Measurements from ENCODE around the gene SYT9.
"Not testable (repeated sequence)": the region's sequence is repeated elsewhere in the genome, so short reads cannot be mapped to it uniquely, and the experiment has no call there.

SYT9 gene

DNA sequence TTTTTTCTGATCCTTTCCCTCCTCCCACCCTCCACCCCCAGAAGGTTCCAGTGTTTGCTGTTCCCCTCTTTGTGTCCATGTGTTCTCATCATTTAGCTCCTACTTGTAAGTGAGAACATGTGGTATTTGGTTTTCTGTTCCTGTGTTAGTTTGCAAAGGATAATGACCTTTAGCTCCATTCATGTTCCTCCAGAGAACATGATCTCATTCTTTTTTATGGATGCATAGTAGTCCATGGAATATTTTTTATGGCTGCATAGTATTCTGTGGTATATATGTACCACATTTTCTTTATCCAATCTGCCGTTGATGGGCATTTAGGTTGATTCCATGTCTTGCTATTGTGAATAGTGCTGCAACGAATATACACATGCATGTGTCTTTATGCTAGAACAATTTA lies 83.7 kb downstream of the SYT9 start:
- in situ Hi-C loops (cut with MboI; ENCODE audit: low sequenced_read_pairs) = not testable (repeated sequence)

DNA sequence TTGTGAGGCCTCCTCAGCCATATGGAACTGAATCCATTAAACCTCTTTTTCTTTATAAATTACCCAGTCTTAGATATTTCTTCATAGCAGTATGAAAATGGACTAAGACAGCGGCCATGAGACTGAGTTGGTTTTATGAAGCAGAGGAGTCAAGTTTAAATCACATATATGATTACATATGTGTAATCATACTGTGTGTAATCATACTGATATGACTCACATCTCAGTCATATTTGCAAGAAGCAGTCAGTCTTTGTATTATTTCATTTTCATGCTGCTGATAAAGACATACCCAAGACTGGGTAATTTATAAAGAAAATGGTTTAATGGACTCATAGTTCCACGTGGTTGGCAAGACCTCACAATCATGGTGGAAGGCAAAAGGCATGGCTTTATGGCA lies 89.8 kb downstream of the SYT9 start:
- in situ Hi-C loops (cut with MboI; ENCODE audit: low sequenced_read_pairs) = no loop called here

DNA sequence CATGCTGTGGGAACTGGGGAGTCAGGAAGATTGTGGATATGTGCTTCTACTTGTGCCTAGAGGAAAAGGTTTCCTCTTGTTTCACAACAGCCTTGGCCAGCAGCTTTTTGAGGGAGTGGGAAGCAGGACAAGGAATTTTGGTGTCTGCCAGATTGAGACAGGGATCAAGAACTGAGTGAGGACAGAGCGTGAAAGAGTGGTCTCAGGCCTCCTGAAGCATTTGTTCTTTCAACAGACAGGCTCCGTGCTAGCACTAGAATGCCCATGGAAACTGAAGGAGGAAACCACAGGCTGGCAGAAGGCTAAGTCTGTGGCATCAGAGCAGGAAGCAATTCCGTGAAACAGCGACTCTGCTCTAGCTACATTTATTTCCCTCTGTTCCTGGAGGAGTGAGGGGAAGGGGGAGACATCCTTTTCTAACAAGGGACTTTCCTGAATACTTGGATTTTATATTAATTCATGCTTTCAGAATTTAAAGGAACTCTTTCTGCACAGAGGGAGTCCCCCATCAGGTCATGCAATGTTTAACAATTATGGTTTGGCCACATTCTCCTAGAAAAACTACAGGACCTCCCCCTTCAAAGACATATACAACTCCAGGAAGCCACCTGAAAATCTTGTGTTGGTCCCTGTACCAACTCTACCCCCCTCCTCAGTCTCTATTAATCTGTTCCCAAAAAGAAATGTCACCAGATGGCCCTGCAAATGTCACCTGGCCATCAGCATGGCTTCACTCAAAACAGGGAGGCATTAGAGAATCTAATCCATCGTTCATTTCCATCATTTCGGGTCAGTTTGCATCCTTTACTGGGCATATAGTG lies 96.1 kb downstream of the SYT9 start:
- in situ Hi-C loops (cut with MboI; ENCODE audit: low sequenced_read_pairs) = no loop called here

DNA sequence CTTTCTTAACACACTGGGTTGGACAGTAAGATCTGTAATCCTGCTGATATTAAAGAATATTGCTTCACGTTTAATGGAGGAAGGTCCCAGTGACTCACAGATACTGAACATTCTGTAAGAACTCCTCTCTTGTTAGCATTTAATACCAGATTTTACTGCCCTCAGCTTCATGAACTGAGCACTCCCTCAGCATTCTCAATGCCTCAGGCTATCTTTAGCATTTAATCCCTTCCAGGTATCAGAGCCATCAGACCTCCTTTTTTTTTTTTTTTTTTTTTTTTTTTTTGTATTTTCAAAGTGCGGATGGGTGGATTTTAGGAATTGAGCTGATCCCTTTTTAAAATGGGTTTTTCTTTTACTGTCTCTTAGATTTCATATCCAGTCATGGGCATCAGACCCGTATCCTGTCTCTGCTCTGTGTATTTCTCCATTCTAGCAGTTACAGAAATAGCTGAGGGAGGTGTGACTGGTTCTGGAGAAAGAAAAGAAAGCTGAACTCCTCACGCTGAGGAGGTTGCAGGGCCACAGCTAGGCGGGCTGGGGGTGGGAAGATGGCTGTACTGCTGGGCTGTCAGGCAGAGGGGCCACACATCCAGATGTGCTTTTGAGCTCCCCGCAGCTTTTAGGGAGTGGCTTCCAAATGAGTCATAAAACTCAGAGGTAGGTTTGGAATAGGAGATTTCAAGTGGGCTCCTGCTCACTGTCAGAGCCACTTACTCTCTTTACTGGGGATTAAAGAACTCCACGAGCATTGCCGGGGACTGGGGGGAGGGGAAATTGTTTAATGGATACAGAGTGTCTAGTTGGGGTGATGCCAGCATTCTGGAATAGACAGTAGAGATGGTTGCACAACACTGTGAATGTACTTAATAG lies 97.0 kb downstream of the SYT9 start:
- in situ Hi-C loops (cut with MboI; ENCODE audit: low sequenced_read_pairs) = no loop called here

DNA sequence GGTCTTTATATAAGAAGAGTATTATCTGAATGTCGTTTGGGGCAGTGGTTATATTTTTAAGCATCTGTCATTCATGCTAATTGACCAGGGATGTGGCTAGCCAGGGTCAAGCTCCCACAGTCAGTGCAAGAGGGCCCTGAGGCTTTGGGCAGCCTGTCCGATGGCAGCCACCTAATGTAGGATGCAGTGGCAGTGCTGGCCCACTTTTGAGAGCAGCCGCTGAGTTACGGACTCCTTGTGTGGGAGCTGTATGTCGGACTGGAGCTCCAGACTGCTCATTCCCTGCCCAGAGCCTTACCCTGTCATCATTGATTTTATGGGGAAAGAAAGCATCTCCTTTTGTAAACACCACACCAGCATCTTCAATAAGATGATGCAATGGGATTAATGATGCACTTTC lies 99.5 kb downstream of the SYT9 start:
- in situ Hi-C loops (cut with MboI; ENCODE audit: low sequenced_read_pairs) = no loop called here

DNA sequence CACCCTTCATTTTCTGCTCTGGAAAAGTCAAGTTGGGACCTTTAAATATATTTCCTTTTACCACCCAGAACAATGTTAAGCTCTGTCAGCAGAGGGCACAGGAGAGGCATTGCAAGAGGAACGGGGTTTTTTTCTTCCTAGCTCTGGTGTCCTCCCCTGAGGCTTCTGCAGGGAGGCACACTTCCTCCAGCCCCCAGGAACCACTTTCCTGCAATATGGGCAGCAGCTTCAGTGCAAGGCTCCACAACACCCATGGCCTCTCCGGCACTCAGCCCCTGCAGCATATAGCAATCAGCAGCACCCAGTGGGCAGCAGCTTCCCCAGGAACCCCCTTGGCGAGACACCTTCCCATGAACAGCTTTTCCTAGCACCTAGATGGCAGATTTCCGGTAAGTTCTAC lies 101.4 kb downstream of the SYT9 start:
- in situ Hi-C loops (cut with MboI; ENCODE audit: low sequenced_read_pairs) = no loop called here

DNA sequence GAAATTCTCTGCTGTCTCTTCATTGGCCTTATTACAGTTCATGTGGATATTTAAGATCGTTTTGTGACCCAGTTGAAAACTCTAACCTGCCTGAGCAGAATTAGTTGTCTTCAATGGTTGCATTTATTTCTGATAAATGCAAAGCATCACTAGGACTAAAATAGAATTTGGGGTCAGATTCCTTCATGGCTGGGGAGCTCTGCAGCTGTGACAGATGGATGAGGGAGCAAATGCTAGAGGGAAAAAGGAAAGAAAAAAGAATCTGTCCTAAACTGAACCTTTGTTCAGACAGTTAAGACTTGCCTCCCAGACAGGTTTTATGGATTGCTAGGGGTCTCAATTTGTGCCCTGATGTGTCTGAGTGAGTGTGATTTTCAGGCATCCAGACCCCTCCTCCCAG lies 113.0 kb downstream of the SYT9 start:
- in situ Hi-C loops (cut with MboI; ENCODE audit: low sequenced_read_pairs) = no loop called here

DNA sequence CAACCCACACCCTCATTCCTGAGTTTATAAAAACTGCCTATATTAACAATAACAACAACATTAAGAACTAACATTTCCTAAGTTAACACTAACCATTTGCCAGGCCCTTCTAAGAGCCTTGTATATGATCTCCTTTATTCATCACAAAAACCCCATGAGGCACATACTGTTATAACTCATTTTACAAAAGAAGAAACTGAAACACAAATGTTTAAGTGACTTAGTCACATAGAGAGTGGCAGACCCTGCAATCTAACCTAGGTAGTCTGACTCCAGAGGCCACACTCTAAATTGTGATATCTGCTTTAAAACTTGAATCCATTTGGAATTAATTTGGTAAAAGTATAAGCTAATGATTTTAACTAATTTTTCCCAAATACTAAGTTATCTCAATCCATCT lies 116.1 kb downstream of the SYT9 start:
- in situ Hi-C loops (cut with MboI; ENCODE audit: low sequenced_read_pairs) = no loop called here

DNA sequence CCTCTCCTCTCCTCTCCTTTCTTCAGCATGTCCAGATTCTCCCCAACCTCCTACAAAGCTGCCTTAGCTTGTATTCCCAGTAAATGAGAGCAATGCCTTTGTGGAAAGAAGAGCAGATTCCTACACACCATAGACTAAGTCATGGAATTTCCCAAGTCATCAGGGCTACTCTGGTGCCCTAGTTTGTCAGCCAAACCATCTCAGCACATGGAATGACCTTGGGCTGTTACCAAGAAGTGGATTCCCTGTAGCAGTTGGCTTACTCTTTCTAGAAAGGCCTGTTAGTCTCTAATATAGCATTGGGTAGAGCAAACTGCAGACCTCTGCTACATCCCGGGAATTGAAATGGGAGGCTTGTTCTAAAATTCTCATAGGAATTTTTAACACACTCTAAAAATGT lies 124.7 kb downstream of the SYT9 start:
- in situ Hi-C loops (cut with MboI; ENCODE audit: low sequenced_read_pairs) = no loop called here

DNA sequence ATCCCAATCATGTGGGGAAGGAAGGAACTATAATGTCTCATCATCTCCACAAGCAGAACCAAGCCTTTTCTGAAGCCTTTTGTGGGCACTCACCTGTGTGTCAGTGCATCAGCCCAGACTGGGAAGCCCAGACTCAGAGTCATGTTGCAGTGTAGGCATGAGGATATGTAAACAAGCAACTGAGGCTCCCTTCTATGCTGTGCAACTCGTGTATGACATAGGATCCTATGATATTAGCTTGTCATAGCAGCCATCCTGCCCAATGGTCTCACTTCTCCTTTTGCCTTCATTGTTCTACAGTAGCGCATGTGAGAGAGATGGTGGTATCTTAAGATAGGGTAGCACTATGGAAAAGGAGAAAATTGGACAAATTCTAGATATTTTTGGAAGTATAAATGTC lies 130.2 kb downstream of the SYT9 start:
- in situ Hi-C loops (cut with MboI; ENCODE audit: low sequenced_read_pairs) = no loop called here

DNA sequence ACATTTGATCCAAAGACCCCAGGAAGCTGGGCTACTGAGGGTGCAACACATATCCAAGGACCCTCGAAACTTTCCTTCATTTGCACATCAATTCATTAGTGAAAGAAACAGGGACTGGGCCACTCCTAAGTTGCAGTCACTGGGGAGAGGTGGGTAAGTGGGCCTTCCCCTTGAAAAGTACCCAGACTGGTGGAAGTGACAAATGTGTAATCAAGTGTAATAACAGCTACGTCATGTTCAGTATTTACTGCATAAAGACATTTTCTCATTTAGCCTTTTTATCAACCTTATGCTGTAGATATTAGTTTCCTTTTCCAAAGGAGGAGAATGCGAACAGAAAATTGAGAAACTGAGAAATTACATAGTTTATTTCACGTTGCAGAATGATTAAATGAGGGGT lies 131.7 kb downstream of the SYT9 start:
- in situ Hi-C loops (cut with MboI; ENCODE audit: low sequenced_read_pairs) = no loop called here

DNA sequence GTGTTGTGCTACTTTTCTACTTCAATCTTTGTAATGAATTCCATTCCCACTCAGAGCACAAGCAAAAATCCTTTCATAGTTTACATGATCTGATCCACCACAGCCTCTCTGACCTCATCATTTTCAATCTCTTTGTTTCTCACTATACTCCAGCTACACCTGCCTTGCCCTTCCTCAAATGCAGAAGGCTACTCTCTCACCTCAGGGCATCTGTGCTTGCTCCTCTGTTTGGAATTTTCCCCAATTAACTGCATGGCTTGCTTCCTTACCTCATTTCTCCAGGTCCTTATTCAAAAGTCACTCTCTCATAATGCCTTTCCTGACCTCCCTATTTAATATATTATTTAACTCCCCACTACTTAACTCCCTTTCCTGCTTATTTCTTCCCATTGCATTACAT lies 133.0 kb downstream of the SYT9 start:
- in situ Hi-C loops (cut with MboI; ENCODE audit: low sequenced_read_pairs) = no loop called here

DNA sequence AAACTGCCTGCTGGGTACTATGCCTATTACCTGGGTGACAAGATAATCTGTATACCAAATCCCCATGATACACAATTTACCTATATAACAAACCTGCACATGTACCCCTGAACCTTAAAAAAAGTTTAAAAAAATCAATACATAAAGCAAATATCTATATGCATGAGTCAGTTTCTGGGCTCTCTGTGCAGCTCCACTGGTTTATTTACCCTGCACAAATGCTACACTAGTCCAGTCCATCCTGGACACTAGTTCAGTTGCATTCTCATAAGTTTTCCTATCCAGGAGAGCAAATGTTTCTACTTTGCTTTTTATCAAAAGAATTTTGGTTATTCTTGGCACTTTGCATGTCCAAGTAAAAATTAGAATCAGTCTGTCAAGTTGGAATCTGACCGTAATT lies 133.8 kb downstream of the SYT9 start:
- in situ Hi-C loops (cut with MboI; ENCODE audit: low sequenced_read_pairs) = no loop called here

DNA sequence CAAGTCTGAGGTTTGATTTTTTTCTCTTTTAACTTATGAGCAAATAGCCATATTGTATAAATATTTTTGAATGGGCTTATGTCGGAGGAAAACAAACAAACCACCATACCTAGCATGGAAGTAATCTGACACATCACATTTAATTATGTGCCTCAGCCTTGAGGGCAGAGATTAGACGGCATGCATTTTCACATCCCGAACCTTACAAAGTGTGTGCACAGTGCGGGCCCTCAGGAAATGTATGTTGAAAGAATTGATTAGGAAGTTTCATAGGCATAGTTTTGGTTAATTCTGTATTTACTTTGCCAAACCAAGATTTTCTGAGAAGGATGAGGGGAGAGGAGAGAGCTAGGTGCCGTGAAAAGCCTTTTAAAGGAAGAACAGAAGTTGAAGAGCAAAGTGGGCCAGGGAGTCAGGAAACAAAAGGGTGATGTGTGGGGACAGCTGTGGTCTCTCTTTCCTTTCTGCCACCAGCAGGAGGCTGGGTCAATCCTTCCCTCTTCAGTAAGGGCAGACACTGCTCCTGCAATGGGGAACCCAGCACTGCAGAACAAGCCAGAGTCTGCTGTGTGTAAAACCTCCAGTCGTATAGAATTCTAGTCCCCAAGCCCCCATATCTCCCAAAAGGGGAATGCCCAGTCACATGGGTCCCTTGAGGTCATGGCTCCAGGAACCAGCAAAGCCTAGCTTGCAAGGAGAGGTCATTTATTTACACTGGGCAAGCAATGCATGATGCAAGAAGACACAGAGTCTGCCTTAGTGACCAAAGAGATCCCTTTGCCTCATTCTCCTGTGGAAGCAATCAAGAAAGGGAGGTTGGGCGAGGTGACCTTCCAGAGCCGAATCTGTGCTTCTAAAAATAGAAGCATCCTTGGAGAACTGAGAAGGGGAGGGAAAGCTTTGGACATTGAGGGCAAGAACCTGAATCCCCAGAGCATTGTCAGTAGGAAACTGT lies 162.5 kb downstream of the SYT9 start:
- in situ Hi-C loops (cut with MboI; ENCODE audit: low sequenced_read_pairs) = no loop called here

DNA sequence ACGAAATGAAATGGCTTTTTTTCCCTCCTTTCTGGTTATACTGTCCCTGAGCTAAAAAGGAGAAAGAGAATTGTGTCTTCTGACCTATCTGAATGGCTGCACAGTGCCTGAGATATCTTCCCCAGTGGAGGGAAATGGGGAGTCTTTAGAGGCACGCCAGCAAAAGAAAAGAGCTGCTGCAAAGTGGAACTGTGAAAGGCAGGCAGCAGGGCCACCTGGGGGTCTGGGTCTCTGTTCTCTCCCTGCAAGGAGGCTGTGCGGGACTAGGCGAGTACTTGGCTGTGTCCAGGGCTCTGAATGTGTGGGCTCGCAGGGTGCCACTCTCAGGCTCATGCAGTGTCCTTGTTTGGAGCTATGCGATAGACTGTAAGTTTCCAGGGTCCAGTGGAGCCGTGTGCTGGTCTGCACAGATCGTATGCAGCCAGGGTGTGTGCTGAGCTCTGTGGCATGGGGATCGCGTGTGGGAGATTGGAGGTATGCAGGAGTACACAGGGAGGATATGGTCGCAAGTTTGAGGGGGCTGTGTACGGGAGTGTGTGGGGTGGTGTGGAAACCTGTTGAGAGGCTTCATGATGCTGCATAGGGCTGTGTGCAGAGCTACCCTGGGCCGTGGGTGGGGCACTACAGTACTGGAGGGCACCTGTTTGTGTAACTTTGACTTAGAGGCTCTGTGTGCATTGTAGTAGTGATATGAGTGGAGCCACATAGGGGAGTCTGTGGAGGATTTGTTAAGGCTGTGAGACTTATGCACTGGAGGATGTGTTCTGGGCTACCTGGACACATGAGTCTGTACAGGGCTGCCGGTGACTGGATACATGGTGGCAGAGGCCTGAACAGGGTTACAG lies 163.5 kb downstream of the SYT9 start:
- in situ Hi-C loops (cut with MboI; ENCODE audit: low sequenced_read_pairs) = no loop called here

DNA sequence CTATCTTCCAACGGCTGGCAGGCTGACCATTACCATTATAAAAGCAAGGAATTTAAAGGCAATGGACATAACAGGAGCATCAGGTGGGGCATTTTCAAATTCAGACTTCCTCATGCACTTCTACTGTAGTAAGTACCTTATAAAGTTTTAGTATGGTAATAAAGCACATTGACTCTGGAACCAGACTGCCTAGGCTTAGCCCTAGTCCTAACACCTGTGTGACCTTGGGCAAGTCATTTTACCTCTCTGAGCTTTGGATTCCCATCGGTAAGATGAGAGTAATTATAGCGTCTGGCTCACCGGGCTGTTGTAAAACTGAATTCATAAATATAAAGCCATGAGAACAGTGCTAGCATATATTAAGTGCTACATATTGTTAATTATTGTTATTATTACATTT lies 164.4 kb downstream of the SYT9 start:
- in situ Hi-C loops (cut with MboI; ENCODE audit: low sequenced_read_pairs) = no loop called here

DNA sequence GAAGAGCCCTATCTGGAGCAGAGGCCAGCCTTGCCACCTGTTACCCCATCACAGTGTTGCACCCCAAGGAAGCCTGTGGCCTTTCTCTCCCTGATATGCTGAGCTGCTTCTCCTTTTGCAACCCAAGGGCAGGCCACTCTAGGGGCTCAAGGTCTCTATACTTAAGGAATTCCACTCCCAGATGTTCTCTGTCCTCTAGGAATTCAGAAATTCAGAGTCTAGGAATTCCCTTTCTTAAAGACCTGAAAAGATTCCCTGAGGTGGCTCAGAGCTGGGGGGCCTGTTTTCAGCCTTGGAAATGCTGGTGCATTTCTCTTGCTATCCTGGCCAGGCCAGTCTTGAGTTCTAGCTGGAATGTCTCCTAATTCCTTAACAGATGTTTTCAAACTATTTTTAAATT lies 165.6 kb downstream of the SYT9 start:
- in situ Hi-C loops (cut with MboI; ENCODE audit: low sequenced_read_pairs) = no loop called here

DNA sequence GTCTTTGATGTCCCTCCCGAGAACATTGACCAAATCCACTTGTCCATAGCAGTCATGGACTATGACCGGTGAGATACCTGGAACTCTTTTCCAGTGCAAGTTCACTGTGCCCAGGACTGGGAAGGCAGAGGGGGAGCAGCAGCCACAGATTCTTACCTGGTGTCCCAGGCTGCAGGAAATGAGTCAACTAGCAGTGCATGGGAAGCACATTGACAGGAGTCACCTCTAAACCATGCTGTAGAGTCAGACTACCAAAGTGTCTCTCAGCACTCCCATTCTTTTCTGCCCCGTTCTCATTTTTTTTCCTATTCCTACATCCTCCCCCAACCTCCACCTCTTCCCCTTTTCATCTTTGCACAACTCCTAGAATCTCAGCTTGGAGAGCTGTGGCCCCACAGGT lies 166.4 kb downstream of the SYT9 start:
- in situ Hi-C loops (cut with MboI; ENCODE audit: low sequenced_read_pairs) = no loop called here

DNA sequence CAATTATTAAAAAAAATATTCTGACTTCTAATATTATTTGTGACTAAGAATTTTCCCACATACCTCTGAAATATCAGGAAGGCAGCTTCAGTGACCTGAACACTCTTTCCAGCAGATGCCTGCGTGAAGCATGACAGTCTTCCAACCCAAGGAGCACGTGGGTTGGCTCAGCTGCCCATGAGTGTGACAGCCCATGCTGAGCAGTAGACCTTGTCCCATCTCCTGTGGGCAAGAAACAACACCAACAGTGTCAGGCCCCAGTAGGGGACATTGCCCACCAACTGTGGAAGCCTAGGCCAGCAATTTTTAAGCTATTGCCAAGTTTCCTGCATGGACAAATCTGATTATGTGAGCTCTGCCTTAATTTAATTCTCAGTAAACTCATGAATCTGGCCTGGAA lies 167.2 kb downstream of the SYT9 start:
- in situ Hi-C loops (cut with MboI; ENCODE audit: low sequenced_read_pairs) = no loop called here

DNA sequence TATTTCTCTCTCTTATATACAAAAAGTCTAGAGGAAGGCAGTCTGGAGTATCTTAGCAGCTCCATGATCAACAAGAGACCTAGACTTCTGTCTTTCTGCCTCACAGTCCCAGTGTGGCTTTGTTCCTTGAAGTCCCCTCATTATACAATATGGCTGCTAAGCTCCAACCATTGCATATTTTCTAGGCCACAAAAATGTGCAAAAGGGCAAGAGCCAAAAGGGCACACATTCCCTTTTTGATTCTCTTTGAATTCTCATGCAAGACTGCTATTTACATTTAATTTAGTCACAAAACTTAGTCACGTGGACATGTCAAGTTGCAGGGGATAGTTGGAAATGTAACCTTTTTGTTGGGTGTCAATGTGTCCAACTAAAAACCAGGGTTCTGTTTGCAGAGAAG lies 169.4 kb downstream of the SYT9 start:
- in situ Hi-C loops (cut with MboI; ENCODE audit: low sequenced_read_pairs) = no loop called here

All from HL-60/S4 treated with phorbol 12-myristate 13-acetate at 8.2 ng/mL for 4 days and 3 days (cell line).